DMS79 (cell line): Measurements from ENCODE around the gene AMBN.
"Not testable (repeated sequence)": the region's sequence is repeated elsewhere in the genome, so short reads cannot be mapped to it uniquely, and the experiment has no call there.

Experiments
- DNase-seq: peaks from one replicate; lab custom pipeline; 2025; lab: John Stamatoyannopoulos, UW

The AMBN gene

GRCh38 chr4:70608324-70608723 is 16.3 kb downstream of the AMBN start:
- DNase-seq: no peak

GRCh38 chr4:70613306-70614183 is 21.5 kb downstream of the AMBN start:
- DNase-seq: no peak

GRCh38 chr4:70614184-70614555 is 22.1 kb downstream of the AMBN start:
- no peak for DNase-seq

- no peak for DNase-seq
Observed at GRCh38 chr4:70619288-70619687, 27.2 kb downstream of the AMBN start.

GRCh38 chr4:70619778-70620177 is 27.7 kb downstream of the AMBN start:
- no peak for DNase-seq

GRCh38 chr4:70623323-70623722 is 31.3 kb downstream of the AMBN start:
- DNase-seq: no peak

GRCh38 chr4:70624226-70624793 is 32.3 kb downstream of the AMBN start:
- DNase-seq: no peak

GRCh38 chr4:70627620-70628019 is 35.6 kb downstream of the AMBN start:
- DNase-seq: no peak

GRCh38 chr4:70628444-70628843 is 36.4 kb downstream of the AMBN start, which contains the start of gene ENAM:
Gene ENAM (plus strand): TSS chr4:70628744. CDS start chr4:70629501, 757 bp downstream.
- DNase-seq: no peak

GRCh38 chr4:70629469-70630090 is 37.5 kb downstream of the AMBN start:
- DNase-seq: no peak

GRCh38 chr4:70630162-70630561 is 38.1 kb downstream of the AMBN start:
- DNase-seq: no peak

GRCh38 chr4:70632028-70632427 is 40.0 kb downstream of the AMBN start:
- no peak for DNase-seq

- DNase-seq: no peak
Observed at GRCh38 chr4:70634482-70634881, 42.4 kb downstream of the AMBN start.

- DNase-seq: no peak
Observed at GRCh38 chr4:70637239-70637913, 45.3 kb downstream of the AMBN start.

GRCh38 chr4:70640192-70640591 is 48.1 kb downstream of the AMBN start:
- DNase-seq: no peak

- not testable (repeated sequence) for DNase-seq
Observed at GRCh38 chr4:70650741-70651140, 58.7 kb downstream of the AMBN start.

- no peak for DNase-seq
Observed at GRCh38 chr4:70651864-70652506, 59.9 kb downstream of the AMBN start.

- no peak for DNase-seq
Observed at GRCh38 chr4:70654605-70655011, 62.6 kb downstream of the AMBN start.
